ENCODE measurements around the gene CTDSPL. TPM values are rescaled to one million over a fixed set of nuclear protein-coding genes. Genes with fewer than 3 reads are reported as not detected.
A peak's percentile ranks its signal among the peaks of the same experiment; 100 is the strongest.

The CTDSPL gene
- polyA plus RNA-seq, 1 of the 3 experiments (the other 2 are of a cell fraction): 22.1 TPM

DNA sequence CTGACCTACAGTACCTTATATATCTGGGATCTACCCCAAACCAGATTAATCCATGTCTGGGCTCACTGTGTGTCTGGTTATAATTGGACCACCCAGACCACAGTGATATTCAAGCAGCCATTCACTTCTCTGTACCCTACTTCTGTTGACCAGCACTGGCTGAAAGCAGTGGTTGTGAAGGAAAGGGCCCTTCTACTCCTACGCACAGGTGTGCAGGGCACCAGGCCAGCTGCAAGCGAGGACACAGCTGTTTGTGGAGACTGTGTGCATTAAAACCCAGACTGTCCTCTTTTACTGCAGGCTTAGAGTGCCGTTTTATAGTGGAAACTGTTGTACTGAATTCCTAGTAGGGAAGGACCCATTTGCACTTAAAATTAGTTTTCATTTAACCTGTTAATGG is 29.5 kb downstream of the CTDSPL start:
- H3K4me1 ChIP-seq (ENCODE audit: control insufficient read depth in 1 of 2, insufficient read depth in 2 of 2, low read depth in 1 of 2, low read length in 1 of 2): peaks cover 0 to 11% of the 10 kb centered on the region in 2 experiments; a peak in 2 of 4 replicates
- no peak overlapping the region for H3K9ac ChIP-seq
- ChIA-PET CTCF (interaction anchor here (0.8 kb wide), 1 partner anchor 11 kb away, joined by 3 read pairs; no protein-coding TSS in a partner anchor), POLR2A (no interaction called here)
- no peaks in the 10 kb centered on the region for H3F3A ChIP-seq (replicated peaks; ENCODE audit: insufficient read depth)
- H2AFZ ChIP-seq (ENCODE audit: low read depth): no peak overlapping the region
- WGBS (ENCODE audit: low lambda C conversion rate): 89% methylated on average over 3 of the region's 3 CpGs
- peaks cover 14% of the 10 kb centered on the region for H4K20me1 ChIP-seq (ENCODE audit: insufficient read depth)
- peak; percentile 7 for DNase-seq
- no peaks in the 10 kb centered on the region for H3K27me3 ChIP-seq (ENCODE audit: insufficient read depth)
- TF ChIP-seq, protein P1, sequence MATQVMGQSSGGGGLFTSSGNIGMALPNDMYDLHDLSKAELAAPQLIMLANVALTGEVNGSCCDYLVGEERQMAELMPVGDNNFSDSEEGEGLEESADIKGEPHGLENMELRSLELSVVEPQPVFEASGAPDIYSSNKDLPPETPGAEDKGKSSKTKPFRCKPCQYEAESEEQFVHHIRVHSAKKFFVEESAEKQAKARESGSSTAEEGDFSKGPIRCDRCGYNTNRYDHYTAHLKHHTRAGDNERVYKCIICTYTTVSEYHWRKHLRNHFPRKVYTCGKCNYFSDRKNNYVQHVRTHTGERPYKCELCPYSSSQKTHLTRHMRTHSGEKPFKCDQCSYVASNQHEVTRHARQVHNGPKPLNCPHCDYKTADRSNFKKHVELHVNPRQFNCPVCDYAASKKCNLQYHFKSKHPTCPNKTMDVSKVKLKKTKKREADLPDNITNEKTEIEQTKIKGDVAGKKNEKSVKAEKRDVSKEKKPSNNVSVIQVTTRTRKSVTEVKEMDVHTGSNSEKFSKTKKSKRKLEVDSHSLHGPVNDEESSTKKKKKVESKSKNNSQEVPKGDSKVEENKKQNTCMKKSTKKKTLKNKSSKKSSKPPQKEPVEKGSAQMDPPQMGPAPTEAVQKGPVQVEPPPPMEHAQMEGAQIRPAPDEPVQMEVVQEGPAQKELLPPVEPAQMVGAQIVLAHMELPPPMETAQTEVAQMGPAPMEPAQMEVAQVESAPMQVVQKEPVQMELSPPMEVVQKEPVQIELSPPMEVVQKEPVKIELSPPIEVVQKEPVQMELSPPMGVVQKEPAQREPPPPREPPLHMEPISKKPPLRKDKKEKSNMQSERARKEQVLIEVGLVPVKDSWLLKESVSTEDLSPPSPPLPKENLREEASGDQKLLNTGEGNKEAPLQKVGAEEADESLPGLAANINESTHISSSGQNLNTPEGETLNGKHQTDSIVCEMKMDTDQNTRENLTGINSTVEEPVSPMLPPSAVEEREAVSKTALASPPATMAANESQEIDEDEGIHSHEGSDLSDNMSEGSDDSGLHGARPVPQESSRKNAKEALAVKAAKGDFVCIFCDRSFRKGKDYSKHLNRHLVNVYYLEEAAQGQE (IDR thresholded peaks at IDR 0.05; ENCODE audit: low read depth, low read length): no peak
- TF ChIP-seq JUND (IDR thresholded peaks at IDR 0.05) (no peak), FOXM1 (IDR thresholded peaks at IDR 0.05; ENCODE audit: low read depth) (no peak), TAF1 (IDR thresholded peaks at IDR 0.05; ENCODE audit: borderline replicate concordance, low read depth, low read length) (no peak), GATA2 (CRISPR knock-in tag; IDR thresholded peaks at IDR 0.05) (no peak), CHD2 (IDR thresholded peaks at IDR 0.05; ENCODE audit: low read length, partially characterized antibody) (no peak), RCOR1 (IDR thresholded peaks at IDR 0.05; ENCODE audit: low read length) (no peak), YY1 (IDR thresholded peaks at IDR 0.05; ENCODE audit: low read depth) (no peak), TEAD4 (IDR thresholded peaks at IDR 0.05; ENCODE audit: borderline replicate concordance, insufficient read depth) (no peak)
- TF ChIP-seq, protein P2, sequence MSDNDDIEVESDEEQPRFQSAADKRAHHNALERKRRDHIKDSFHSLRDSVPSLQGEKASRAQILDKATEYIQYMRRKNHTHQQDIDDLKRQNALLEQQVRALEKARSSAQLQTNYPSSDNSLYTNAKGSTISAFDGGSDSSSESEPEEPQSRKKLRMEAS (IDR thresholded peaks at IDR 0.05; ENCODE audit: low read depth): no peak
- no peaks in the 10 kb centered on the region for H3K9me2 ChIP-seq
- H3K79me2 ChIP-seq (ENCODE audit: insufficient read depth): peaks cover 75% of the 10 kb centered on the region
- no peaks in the 10 kb centered on the region for H3K9me3 ChIP-seq
- H3K27ac ChIP-seq (ENCODE audit: low read depth in 2 of 2, low read length in 1 of 2): peak overlapping the region in 1 of 2 experiments; percentile 34; a peak in 1 of 4 replicates
- no peak overlapping the region for H3K4me3 ChIP-seq (ENCODE audit: low read depth in 2 of 2, low read length in 1 of 2)
- H3K4me2 ChIP-seq: no peak overlapping the region
- peaks cover 0 to 6% of the 10 kb centered on the region in 2 experiments for H3K36me3 ChIP-seq (replicated peaks in 1 of 2; ENCODE audit: control insufficient read depth in 1 of 2, insufficient read depth in 2 of 2, low read length in 1 of 2)

DNA sequence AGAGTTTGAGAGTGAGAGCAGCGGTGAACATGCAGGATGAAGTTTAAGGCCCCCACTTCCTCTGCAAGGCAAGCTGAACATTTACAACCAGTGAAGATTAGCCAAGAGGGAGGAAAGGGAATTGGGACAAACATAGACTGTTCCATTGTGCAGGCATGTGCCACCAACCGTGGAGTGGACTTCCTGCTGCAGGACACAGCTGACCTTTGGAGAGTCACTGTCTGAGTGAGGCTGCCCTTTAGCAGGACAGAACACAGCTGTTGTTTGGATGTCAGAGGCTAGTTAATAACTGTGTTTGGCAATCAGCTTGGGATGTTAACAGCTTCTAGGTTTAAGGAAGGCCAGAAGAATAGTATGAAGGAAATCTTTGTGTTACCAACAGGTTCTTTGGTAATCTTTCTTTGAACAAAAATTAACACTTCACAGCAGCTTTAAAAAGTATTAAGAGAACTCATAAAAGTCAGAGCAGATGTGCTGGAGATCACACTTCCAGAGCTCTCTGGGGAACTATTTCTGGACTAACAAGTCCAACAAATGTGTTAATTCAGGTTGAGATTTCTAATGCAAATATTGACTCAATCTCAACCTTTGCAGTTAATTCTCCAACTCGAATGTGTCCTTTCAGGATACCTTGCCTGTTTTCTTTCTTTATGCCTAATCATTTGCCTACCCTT is 31.4 kb downstream of the CTDSPL start:
- Histone ChIP-seq H3K27me3 (ENCODE audit: insufficient read depth) (no peaks in the 10 kb centered on the region), H3K36me3 (replicated peaks in 1 of 2; ENCODE audit: control insufficient read depth in 1 of 2, insufficient read depth in 2 of 2, low read length in 1 of 2) (peaks cover 0 to 6% of the 10 kb centered on the region in 2 experiments), H3F3A (replicated peaks; ENCODE audit: insufficient read depth) (no peaks in the 10 kb centered on the region), H3K4me1 (ENCODE audit: control insufficient read depth in 1 of 2, insufficient read depth in 2 of 2, low read depth in 1 of 2, low read length in 1 of 2) (peaks cover 0 to 11% of the 10 kb centered on the region in 2 experiments; a peak in 2 of 4 replicates), H3K27ac (ENCODE audit: low read depth in 2 of 2, low read length in 1 of 2) (peak overlapping the region in 1 of 2 experiments; percentile 58; a peak in 2 of 4 replicates), H4K20me1 (ENCODE audit: insufficient read depth) (peaks cover 6% of the 10 kb centered on the region; the same call in 1 of the 2 replicates), H3K9me3 (no peaks in the 10 kb centered on the region), H3K4me2 (no peak overlapping the region), H3K4me3 (ENCODE audit: low read depth in 2 of 2, low read length in 1 of 2) (no peak overlapping the region), H3K9me2 (no peaks in the 10 kb centered on the region), H3K79me2 (ENCODE audit: insufficient read depth) (peaks cover 81% of the 10 kb centered on the region), H3K9ac (no peak overlapping the region), H2AFZ (ENCODE audit: low read depth) (no peak overlapping the region)
- POLR2A ChIA-PET: no interaction called here
- CTCF ChIA-PET: interaction anchor here (1.1 to 1.4 kb wide), 4 partner anchors 11 to 82 kb away, joined by 3 to 5 read pairs (median 4); no protein-coding TSS in a partner anchor
- 70% methylated on average over 3 of the region's 3 CpGs for WGBS (ENCODE audit: low lambda C conversion rate)
- DNase-seq: peak; percentile 8
- no peak for TF ChIP-seq RXRA (IDR thresholded peaks at IDR 0.05; ENCODE audit: borderline replicate concordance, low read depth)
- no peak for TF ChIP-seq EP300 (IDR thresholded peaks at IDR 0.05; ENCODE audit: borderline replicate concordance in 1 of 2, low read depth in 1 of 2, low read length in 1 of 2)
- no peak for TF ChIP-seq TEAD4 (IDR thresholded peaks at IDR 0.05; ENCODE audit: borderline replicate concordance, insufficient read depth)
- no peak for TF ChIP-seq TAF1 (IDR thresholded peaks at IDR 0.05; ENCODE audit: borderline replicate concordance, low read depth, low read length)
- TF ChIP-seq GABPA (IDR thresholded peaks at IDR 0.05; ENCODE audit: low read depth): no peak
- TF ChIP-seq RCOR1 (IDR thresholded peaks at IDR 0.05; ENCODE audit: low read length): no peak
- TF ChIP-seq, protein P3, sequence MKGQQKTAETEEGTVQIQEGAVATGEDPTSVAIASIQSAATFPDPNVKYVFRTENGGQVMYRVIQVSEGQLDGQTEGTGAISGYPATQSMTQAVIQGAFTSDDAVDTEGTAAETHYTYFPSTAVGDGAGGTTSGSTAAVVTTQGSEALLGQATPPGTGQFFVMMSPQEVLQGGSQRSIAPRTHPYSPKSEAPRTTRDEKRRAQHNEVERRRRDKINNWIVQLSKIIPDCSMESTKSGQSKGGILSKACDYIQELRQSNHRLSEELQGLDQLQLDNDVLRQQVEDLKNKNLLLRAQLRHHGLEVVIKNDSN (IDR thresholded peaks at IDR 0.05; ENCODE audit: borderline replicate concordance, low read depth): no peak
- TF ChIP-seq, protein P4, sequence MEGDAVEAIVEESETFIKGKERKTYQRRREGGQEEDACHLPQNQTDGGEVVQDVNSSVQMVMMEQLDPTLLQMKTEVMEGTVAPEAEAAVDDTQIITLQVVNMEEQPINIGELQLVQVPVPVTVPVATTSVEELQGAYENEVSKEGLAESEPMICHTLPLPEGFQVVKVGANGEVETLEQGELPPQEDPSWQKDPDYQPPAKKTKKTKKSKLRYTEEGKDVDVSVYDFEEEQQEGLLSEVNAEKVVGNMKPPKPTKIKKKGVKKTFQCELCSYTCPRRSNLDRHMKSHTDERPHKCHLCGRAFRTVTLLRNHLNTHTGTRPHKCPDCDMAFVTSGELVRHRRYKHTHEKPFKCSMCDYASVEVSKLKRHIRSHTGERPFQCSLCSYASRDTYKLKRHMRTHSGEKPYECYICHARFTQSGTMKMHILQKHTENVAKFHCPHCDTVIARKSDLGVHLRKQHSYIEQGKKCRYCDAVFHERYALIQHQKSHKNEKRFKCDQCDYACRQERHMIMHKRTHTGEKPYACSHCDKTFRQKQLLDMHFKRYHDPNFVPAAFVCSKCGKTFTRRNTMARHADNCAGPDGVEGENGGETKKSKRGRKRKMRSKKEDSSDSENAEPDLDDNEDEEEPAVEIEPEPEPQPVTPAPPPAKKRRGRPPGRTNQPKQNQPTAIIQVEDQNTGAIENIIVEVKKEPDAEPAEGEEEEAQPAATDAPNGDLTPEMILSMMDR (IDR thresholded peaks at IDR 0.05): no peak
- no peak for TF ChIP-seq SMC3 (IDR thresholded peaks at IDR 0.05; ENCODE audit: low read depth, low read length)
- TF ChIP-seq CHD2 (IDR thresholded peaks at IDR 0.05; ENCODE audit: low read length, partially characterized antibody): no peak
- TF ChIP-seq GATA2 (CRISPR knock-in tag; IDR thresholded peaks at IDR 0.05): no peak
- no peak for TF ChIP-seq MEF2A (IDR thresholded peaks at IDR 0.05; ENCODE audit: borderline replicate concordance, low read depth)
- no peak for TF ChIP-seq NFIC (IDR thresholded peaks at IDR 0.05; ENCODE audit: borderline replicate concordance)
- no peak for TF ChIP-seq FOXM1 (IDR thresholded peaks at IDR 0.05; ENCODE audit: low read depth)
- no peak for TF ChIP-seq FOSL2 (IDR thresholded peaks at IDR 0.05; ENCODE audit: borderline replicate concordance, low read depth)
- no peak for TF ChIP-seq EZH2phosphoT487 (IDR thresholded peaks at IDR 0.05; ENCODE audit: borderline replicate concordance, low read depth)

Data from SK-N-SH (cell line).